Calu3 (cell line): ENCODE data around the gene SUPT4H1. TPM values are rescaled to one million over a fixed set of nuclear protein-coding genes. Genes with fewer than 3 reads are reported as not detected.

Source experiments
- BruUV-seq: library from RNA; stranded (reverse); fragments of 400-500 nt; replicated peaks from 2 replicates; lab custom pipeline; 2021; lab: Mats Ljungman, UMichigan
- CTCF ChIA-PET: fragments of 300-600 bp; sonication (Branson Sonifier 250); formaldehyde crosslinking; loops from one replicate; lab custom pipeline; 2022; ENCODE audit warnings: antibody characterized with exemption; lab: Charles Lee
- DNase-seq: peaks from one replicate; pipeline ENCODE4 v3.0.0; 2022
- H3K27ac Mint-ChIP-seq: one replicate; pipeline ENCODE4 v1.8.0; 2022; ENCODE audit warnings: mixed read lengths; ENCODE audit not compliant: unreplicated experiment
- H3K27me3 Mint-ChIP-seq: one replicate; pipeline ENCODE4 v1.8.0; 2022; ENCODE audit warnings: mixed read lengths; ENCODE audit not compliant: unreplicated experiment
- H3K36me3 Mint-ChIP-seq: one replicate; pipeline ENCODE4 v1.8.0; 2022; ENCODE audit warnings: mild to moderate bottlenecking, moderate library complexity, mixed read lengths; ENCODE audit not compliant: insufficient read depth, unreplicated experiment
- H3K4me1 Mint-ChIP-seq: one replicate; pipeline ENCODE4 v1.8.0; 2022; ENCODE audit warnings: mild to moderate bottlenecking, low read depth, mixed read lengths; ENCODE audit not compliant: unreplicated experiment
- H3K4me3 Mint-ChIP-seq: one replicate; pipeline ENCODE4 v1.8.0; 2022; ENCODE audit warnings: mild to moderate bottlenecking, low read depth, moderate library complexity, mixed read lengths; ENCODE audit not compliant: unreplicated experiment
- H3K9me3 Mint-ChIP-seq: one replicate; pipeline ENCODE4 v1.8.0; 2022; ENCODE audit warnings: low read depth, mixed read lengths; ENCODE audit not compliant: unreplicated experiment
- CTCF ChIP-seq: fragments of 200-600 bp; IDR thresholded peaks from one replicate; pipeline ENCODE4 v1.8.0; 2022; ENCODE audit warnings: antibody characterized with exemption; ENCODE audit not compliant: unreplicated experiment
- intact Hi-C: fragments of 100-400 bp; cut with micrococcal nuclease; formaldehyde crosslinking; loops from one replicate; pipeline ENCODE4 v1.10.0; 2022; ENCODE audit not compliant: unreplicated experiment
- total RNA-seq: library from RNA; stranded (reverse); gene quantifications from 2 replicates; pipeline ENCODE4 v1.2.3, GENCODE V29; 2022

The SUPT4H1 gene
- total RNA-seq, 1 experiment from 2014 or later: 40.3 TPM

- no TSS peak for BruUV-seq
- CTCF ChIA-PET: no interaction called here
- no peaks in the 10 kb centered on the region for H3K36me3 Mint-ChIP-seq
These were observed 30.9 kb upstream of the SUPT4H1 start for GRCh38 chr17:58382872-58383242.

GRCh38 chr17:58382108-58382871 lies 30.3 kb upstream of the SUPT4H1 start:
- intact Hi-C loops: no loop called here
- no peak for TF ChIP-seq CTCF
- Mint-ChIP-seq H3K27ac (no peak overlapping the region), H3K4me1 (peaks cover 59% of the 10 kb centered on the region), H3K4me3 (no peak overlapping the region), H3K36me3 (peaks cover 3% of the 10 kb centered on the region), H3K27me3 (no peaks in the 10 kb centered on the region), H3K9me3 (no peaks in the 10 kb centered on the region)
- DNase-seq: no peak
- no TSS peak for BruUV-seq
- CTCF ChIA-PET: no interaction called here

More at GRCh38 chr17:58382872-58383242, 30.9 kb upstream of the SUPT4H1 start:
- no peak for DNase-seq
- H3K9me3 Mint-ChIP-seq: no peaks in the 10 kb centered on the region
- no peak overlapping the region for H3K27ac Mint-ChIP-seq
- intact Hi-C loops: no loop called here
- H3K27me3 Mint-ChIP-seq: no peaks in the 10 kb centered on the region
- TF ChIP-seq CTCF: no peak
- peaks cover 56% of the 10 kb centered on the region for H3K4me1 Mint-ChIP-seq
- no peak overlapping the region for H3K4me3 Mint-ChIP-seq

- peak; percentile 28 for DNase-seq
- TF ChIP-seq CTCF: no peak
- CTCF ChIA-PET: interaction anchor here (1.2 kb wide), 1 partner anchor 32 kb away, joined by 3 read pairs; no protein-coding TSS in a partner anchor
- no peaks in the 10 kb centered on the region for H3K27me3 Mint-ChIP-seq
- H3K36me3 Mint-ChIP-seq: peaks cover 5% of the 10 kb centered on the region
- no TSS peak for BruUV-seq
- peaks cover 64% of the 10 kb centered on the region for H3K4me1 Mint-ChIP-seq
- no peaks in the 10 kb centered on the region for H3K9me3 Mint-ChIP-seq
- intact Hi-C loops: no loop called here
- no peak overlapping the region for H3K4me3 Mint-ChIP-seq
- H3K27ac Mint-ChIP-seq: no peak overlapping the region
These were observed 29.4 kb upstream of the SUPT4H1 start for GRCh38 chr17:58381124-58382035.

GRCh38 chr17:58380207-58381123 lies 28.5 kb upstream of the SUPT4H1 start:
- no peak for TF ChIP-seq CTCF
- Mint-ChIP-seq H3K27ac (no peak overlapping the region), H3K4me1 (peaks cover 67% of the 10 kb centered on the region), H3K36me3 (peaks cover 5% of the 10 kb centered on the region), H3K27me3 (no peaks in the 10 kb centered on the region), H3K4me3 (no peak overlapping the region), H3K9me3 (no peaks in the 10 kb centered on the region)
- BruUV-seq: no TSS peak
- intact Hi-C loops: no loop called here
- CTCF ChIA-PET: interaction anchor here (1.2 to 1.3 kb wide), 2 partner anchors 9 to 33 kb away, joined by 3 read pairs; no protein-coding TSS in a partner anchor
- DNase-seq: no peak
